ENCODE results near the gene SFTPA1.
"Not testable (repeated sequence)": the region's sequence is repeated elsewhere in the genome, so short reads cannot be mapped to it uniquely, and the experiment has no call there.

The SFTPA1 gene

DNA sequence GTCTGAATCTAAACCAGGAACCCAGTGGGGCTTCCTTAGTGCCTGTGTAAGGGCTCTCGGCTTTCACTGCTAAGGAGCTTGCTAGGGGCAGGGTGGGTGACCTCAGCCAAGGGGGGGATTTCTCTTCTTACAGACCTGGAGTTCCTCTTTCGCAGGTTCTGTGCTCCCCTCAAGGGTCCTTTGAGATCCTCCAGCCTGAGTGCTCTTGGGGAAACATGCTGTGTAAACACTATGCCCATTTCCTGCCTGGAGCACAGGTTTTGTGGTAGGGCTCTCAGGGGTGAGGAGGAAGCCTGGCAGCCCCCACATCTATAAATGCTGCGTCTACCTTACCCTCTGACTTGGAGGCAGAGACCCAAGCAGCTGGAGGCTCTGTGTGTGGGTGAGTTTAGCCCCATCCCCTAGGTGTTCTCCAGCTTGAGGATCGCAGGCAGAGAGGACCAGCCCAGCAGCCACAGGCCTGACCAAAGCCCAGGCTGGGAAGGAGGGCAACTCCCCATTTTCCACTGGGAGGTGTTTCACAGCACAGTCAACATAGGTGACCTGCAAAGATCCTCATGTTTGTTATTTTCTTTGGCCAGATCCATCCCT lies at the start of gene SFTPA1:
SFTPA1 (plus strand) TSS at position 339 of the 591 bp plus-strand sequence. CDS start 887 bp downstream, outside the sequence.
- no peak for DNase-seq (ENCODE audit: low spot score)

DNA sequence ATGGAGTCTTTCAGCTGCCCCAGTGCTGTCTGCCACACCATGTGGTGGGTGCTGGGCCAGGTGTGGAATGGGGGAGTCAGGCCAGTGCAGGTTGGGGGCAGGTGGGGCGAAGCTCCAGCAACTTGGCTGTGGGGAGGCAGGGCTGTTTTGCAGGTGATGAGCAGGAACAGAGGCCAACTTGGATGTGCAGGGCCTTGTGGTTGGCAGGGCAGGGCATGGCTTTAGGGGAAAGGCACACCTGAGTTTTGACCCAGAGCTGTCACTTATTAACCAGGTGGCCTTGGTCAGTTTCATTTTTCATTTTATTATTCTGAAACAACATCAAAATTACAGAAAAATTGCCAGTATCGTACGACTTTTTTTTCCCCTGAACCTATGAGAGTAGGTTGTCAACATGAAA lies 49.5 kb upstream of the SFTPA1 start:
- no peak for DNase-seq (ENCODE audit: low spot score)

DNA sequence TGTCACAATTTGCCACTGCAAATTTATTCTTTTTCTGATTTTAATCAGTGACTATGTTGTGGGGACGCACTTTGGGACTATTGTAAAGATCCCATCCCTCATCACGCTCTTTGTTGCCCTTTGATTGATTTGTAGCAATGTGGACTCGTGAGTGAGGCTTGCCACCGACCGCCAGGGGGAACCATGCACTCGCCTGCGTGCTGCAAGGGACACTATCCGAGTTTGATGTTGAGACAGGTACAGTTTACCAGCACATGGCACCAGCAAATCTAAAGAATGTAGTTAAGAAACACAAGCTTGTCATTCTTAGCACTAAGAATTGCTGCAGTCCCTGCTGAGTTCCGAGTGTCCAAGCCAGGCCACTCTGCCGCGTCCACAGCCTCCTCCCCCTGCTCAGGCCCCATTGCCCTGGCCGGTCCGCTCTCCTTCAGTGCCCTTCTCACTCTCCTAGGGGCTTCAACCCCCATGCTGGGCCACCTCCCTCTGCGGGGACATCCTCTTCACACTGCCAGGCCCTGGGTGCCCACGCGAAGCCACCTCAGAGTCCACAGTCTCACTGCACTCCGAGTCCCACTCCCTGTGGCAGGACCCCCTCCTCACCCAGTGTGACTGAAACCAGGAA lies 48.5 kb upstream of the SFTPA1 start:
- peak; percentile 83 for DNase-seq (ENCODE audit: low spot score)

DNA sequence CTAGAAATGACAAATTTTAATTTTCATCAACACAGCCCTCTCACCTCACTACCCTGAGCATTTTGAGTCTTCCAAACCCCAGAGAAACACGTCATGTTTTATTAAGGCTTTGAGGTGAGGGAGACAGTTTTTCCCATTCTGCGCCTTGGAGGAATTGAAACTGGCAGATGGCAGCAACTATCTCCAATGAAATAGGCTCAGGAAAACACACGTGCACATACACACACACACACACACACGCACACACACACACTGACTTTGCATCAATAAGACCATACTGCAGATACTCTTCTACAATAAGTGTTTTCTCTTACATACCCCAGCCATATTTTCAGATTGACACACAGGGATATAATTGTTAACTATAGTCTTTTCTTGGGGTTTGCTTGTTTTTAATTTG lies 47.3 kb upstream of the SFTPA1 start:
- no peak for DNase-seq (ENCODE audit: low spot score)

DNA sequence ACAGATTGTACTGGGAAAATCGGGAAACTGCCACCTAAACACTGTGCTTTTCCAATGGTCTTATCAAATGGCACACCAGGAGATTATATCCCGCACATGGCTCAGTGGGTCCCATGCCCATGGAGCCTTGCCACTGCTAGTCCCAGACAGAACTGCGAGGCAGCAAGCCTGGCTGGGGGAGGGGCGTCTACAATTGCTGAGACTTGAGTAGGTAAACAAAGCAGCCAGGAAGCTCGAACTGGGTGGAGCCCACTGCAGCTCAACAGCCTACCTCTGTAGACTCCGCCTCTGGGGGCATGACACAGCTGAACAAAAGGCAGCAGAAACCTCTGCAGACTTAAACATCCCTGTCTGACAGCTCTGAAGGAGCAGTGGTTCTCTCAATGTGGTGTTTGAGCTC lies 40.1 kb upstream of the SFTPA1 start:
- DNase-seq (ENCODE audit: low spot score) = not testable (repeated sequence)

DNA sequence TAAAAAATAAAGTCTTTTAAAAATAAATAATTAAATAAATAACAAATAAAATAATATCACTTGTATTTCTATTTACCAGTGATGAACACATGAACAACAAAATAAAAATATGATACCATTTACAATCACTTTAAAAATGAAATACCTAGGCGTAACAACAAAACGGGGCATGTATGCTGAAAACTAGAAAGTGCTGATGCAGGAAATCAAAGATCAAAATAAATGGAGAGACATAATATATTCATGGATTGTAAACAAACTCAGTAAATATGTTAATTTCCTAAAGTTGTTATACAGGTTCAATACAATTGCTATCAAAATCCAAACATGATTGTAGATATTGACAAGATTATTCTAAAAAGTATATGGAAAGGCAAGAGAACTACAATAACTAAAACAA lies 31.4 kb upstream of the SFTPA1 start:
- no peak for DNase-seq (ENCODE audit: low spot score)

DNA sequence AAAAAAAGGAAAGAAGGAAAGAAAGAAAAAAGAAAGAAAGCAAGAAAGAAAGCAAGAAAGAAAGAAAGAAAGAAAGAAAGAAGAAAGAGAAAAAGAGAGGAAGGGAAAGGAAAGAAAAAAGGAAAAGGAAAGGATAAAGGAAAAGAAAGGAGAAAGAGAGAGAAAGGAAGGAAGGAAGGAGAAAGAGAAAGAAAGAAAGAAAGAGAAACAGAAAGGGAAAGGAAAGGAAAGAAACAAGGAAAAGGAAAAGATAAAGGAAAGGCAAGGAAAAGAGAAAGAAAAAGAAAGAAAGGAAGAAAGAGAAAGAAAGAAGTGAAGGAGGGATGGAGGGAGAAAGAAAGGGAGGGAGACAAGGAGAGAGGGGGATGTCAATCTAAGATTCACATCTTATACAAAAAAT lies 29.7 kb upstream of the SFTPA1 start:
- no peak for DNase-seq (ENCODE audit: low spot score)

DNA sequence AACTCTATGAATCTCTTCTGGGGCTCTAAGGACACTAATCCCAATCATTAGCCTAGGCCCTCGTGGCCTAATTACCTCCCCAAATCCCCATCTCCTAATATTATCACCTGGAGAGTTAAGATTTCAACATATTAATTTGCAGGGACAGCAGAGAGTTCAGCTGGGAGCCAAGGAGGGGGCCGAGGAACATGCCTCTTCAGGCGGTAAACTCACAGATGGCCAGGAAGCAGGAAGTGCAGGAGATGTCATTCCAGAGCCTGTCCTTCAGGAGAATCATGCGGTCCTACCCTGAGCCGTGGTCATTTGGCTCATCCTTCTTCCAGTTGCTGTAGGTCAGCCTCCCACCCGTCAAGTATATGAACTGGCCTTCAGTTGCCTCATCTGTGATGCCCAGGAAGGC lies 28.6 kb upstream of the SFTPA1 start:
- DNase-seq (ENCODE audit: low spot score) = no peak

DNA sequence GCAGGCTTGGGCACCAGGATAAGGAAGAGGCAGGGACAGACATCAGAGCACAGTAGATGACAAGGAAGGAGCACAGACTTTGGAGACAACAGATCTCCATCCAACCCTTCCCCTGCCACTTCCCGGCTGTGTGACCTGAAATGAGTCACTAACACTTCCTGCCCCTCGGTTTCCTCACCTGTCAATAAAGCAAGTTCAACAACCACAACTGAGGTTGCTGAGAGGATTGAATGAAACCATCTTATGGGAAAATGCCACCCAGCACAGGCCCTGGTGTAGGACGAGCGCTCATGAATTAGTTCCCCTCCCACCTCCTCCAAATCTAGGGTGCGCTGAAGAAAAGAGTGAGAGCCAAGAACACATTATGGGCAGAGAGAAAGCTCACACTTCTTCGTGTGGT lies 27.8 kb upstream of the SFTPA1 start:
- not testable (repeated sequence) for DNase-seq (ENCODE audit: low spot score)

DNA sequence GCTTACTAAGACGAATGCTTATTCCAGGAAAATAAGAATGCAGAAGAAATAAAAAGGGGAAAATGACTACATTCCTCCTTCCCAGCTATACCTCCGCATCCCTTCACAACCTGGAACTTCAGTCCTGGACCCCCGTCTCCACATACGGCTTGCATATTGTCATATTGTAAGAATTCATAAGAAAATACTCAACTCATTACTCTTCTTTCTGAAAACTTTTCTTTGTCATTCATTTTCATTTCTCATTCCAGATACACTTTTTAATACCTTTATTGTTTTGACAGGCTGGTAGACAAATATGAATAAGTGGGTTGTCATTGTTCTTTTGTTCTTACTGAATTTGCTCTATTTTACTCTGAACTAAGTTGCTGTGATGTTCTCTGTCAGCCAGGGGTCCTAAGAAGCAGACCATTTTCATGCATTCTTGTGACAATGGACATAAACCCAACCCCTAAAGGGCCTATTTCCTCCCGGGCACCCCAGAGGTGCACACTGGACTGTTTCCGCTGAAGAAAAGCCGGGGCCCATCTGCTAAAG lies 27.2 kb upstream of the SFTPA1 start:
- no peak for DNase-seq (ENCODE audit: low spot score)

DNA sequence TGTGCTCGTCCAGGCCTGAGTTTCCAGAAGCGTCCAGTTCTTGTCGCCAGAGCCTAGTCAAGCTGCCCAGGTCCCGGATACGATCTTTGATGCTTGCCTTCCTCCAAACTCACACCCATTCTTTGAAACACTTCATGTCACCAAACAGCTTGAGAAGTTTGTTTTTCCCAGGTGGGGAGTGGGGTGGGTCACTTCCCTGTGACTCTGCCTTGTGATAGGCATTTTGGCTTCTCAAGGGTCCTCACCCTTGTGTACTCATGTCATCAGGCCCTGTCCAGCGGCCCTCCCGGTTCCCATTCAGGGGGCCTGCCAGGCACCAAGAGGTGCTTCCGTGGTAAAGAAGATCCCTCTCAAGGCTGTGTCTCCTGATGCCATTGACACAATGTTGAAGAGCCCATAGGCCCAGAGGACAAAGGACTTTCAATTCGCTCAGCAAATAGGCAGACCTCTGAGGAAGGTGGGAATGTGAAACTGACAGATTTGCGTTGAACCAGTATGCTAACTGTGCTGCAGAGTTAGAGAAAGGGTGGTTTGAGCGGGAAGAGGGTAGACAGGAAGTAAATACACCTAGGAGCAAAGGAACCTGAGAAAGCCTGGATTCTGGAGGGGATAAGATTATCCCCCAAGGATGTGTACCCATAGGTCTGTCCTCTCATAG lies 24.7 kb upstream of the SFTPA1 start:
- no peak for DNase-seq (ENCODE audit: low spot score)

DNA sequence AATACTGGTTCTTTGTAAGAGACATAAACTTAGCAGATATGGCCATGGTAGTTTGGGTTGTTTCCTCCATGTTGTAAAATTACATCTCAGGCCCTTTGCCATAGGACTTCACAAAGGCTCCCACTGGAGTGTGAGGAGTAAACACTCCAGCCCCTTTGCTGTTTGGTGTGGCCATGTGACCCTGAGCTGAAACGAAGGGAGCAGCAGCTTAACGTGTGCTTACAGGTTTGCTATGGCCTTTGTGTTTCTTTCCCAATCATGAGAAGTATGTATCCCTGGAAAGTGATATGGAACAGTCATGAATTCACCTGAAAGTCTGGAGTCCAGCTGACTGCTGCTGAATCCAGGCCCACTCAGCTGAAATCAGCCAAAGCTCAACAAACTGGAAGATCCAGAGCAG lies 23.8 kb upstream of the SFTPA1 start:
- DNase-seq (ENCODE audit: low spot score) = no peak

DNA sequence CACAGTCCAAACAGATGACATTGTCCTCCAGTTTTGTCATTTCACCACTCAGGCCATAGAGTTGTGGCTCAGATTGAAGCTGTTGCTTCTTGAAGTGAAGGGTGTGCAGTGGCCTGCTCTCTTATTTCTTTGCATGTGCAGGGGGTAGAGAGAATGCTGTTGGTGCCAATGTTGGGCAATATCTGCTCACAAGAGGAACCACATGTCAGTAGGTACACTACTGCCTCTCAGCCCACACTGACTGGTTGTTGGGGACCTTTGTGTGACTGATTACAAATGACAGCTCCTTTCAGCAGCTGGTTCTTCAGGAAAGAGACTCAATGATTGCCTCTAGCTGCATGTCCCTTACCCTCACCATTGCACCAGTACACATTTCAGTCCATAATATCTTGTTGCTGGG lies 21.9 kb upstream of the SFTPA1 start:
- DNase-seq (ENCODE audit: low spot score) = no peak

DNA sequence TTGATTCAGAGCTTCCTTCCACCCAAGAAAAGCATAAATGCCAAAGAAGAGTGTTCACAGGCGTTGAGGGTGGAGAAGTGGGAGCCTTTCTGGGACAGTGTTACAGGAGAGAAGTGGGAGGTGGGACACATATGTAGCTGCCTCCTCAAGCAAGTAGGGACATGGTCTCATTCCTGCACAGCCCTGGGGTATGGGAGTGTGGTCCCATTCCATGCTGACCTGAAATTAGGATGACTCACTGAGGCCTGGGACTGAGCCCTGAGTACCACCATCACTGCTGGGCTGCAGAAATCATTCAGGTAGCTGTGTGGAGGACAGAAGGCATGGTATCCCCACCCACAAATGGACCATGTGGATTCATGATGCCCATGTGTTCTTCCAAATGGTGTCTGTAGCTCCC lies 17.4 kb upstream of the SFTPA1 start:
- no peak for DNase-seq (ENCODE audit: low spot score)

DNA sequence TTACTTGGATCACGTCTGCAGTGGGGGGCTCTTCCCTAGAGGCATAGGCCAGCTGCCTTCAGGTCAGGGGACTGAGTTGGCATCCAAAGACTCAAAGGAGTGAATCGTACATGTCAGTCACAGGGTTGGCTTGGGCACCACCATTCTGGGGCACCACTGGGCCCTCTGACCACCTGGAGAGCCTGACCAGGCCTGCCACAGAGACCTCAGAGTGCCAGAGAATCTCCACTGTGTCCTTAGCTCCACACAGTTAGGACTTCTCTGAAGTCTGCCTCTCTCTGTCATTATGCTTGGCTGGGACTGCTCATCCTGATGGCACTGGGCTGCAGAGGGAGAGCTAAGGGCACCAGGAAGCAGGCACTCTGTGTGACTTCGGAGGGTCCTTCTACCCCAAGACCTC lies 16.2 kb upstream of the SFTPA1 start:
- not testable (repeated sequence) for DNase-seq (ENCODE audit: low spot score)

DNA sequence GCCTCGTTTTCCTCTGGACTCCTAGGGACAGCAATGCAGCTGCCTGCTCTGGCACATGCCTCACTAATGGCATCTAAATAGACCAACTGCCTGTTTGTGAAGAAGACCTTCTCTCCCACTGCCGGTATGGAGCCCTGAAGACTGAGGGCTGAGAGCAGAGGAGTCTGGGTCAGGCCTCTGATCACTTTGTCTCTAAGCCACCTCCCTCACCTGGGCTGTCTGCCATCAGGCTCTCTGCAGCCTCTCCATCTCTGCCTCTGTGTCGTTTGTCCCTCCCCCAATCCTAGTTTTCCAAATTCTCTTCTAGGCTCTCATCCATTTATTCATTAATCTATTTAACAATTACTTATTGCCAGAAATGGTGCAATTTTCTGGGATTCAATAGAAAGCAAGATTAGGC lies 15.2 kb upstream of the SFTPA1 start:
- no peak for DNase-seq (ENCODE audit: low spot score)

DNA sequence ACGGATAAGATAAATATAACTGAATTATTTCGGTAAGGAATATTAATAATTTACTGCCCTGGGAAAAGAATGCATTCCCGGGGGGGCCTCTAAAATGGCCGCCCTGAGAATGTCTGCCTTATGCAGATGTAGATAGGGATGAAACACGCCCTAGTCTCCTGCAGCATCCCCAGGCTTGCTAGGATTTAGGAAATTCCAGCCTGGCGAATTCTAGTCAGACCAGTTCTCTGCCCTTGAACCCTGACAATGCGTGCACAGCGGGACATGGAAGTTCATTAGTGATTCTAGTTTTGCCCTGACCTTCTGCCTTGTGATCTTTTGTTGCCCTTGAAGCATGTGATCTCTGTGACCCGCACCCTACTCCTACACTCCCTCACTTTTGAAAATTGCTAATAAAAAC lies 11.1 kb upstream of the SFTPA1 start:
- DNase-seq (ENCODE audit: low spot score) = not testable (repeated sequence)

DNA sequence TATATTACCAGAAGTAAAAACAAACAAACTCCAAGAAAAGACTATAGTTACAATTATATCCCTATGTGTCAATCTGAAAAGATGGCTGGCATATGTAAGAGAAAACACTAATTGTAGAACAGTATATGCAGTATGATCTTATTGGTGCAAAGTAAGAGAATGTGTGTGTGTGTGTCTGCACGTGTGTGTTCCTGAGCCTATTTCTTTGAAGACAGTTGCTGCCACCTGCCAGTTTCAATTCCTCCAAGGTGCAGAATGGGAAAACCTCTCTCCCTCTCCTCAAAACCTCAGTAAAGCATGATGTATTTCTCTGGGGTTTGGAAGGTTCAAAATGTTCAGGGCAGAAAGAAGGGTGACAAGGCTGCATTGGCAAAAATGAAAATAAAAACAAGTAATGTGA lies 8.8 kb upstream of the SFTPA1 start:
- no peak for DNase-seq (ENCODE audit: low spot score)

DNA sequence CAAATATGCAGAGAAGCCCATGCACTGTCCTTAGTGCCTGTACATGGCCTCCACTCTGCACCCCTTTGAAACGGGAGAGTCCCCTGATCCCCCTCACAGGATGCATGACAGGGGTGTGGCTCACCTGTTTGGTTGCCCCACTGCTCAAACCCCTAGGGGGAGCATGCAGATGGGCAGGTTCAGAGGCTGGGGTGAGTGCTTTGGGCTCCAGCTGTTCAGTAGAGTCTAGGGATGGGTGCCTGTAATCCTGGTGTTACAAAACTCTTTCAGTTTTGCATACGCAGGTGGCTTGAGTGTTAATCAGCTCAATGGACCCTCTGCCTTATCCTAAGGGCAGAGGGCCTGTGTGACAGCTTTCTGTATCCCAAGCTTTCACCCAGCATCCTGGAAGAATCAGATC lies 7.8 kb upstream of the SFTPA1 start:
- DNase-seq (ENCODE audit: low spot score) = no peak

DNA sequence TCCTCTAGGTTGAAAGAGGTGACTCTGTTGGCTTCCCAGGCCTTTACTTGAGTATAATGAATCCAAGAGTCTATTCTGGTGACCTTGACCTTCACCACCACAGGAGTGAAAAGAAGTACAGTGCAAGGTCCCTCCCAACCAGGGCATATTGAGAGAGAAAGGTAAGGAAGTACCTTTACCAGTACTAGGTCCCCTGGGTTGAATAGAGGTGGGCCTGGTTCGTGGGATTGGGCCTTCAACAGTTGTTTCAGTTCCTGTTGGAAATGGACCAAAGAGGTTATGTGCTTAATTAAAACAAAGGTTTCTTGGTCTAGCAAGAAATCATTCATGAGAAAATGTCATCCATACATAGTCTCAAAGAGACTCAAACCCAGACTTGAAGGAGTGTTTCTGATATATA lies 6.4 kb upstream of the SFTPA1 start:
- DNase-seq (ENCODE audit: low spot score) = no peak

DNA sequence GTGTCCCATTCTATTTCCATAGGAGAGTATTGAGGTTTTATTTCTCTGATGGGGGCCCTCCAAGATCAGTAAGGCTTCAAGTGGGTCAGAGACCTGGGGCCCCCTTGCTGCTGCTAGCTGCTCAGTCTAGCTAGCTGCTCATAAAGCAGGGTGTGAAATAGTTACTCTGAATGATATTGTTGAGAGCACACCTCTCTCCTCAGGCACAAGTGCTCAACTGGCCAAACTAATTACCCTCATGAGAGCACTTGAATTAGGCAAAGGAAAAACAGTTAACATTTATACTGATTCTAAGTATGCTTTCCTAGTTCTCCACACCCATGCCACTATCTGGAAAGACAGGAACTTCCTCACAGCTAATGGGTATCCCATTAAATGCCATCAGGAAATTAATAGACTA lies 5.4 kb upstream of the SFTPA1 start:
- DNase-seq (ENCODE audit: low spot score) = no peak

DNA sequence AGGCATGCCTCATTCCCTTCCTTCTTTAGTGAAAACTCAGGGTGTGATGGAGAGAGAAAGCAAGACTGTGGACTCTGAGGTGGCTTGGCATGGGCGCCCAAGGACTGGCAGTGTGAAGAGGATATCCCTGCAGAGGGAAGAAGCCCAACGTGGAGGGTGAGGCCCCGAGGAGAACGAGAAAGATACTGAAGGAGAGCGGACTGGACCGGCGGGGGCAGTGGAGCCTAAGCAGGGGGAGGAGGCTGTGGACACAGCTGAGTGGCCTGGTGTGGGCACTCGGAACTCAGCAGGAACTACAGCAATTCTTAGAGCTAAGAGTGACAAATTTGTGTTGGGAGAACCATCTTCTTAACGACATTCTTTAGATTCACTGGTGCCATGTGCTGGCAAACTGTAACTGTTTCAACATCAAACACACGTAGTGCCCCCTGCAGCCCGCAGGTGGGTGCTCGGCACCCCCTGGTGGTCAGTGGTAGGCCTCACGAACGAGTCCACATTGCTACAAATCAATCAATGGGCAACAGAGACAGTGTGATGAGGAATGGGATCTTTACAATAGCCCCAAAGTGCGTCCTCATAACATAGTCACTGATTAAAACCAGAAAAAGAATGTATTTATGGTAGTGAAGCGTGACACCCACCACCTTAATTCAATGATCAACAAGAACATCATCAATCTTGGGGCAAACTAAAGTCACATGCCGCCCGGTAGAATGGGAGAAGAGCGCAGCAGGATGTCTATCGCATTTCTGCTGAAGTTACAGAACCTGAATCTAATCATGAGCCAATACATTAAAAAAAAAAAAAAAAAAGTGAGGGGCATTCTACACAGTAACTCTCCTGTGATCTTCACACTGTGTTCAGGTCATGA lies 2.0 kb upstream of the SFTPA1 start:
- DNase-seq (ENCODE audit: low spot score) = peak; percentile 9

Measured in Ammon's horn (tissue), 1 donor.